Measurements from ENCODE around the gene CEP164.

Gene CEP164

GRCh38 chr11:117327567-117328374 is at the start of gene CEP164:
Gene CEP164 (plus strand): TSS chr11:117327854. CDS start chr11:117338587, 10,733 bp downstream.
- peak; percentile 98 for DNase-seq (ENCODE audit: low read depth)
- 0 out of 2 replicates have a peak, but pooled peaks have one; percentile 56 for TF ChIP-seq MYC (IDR thresholded peaks at IDR 0.05; ENCODE audit: low read depth, low read length)
- TF ChIP-seq, protein P1, sequence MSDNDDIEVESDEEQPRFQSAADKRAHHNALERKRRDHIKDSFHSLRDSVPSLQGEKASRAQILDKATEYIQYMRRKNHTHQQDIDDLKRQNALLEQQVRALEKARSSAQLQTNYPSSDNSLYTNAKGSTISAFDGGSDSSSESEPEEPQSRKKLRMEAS (IDR thresholded peaks at IDR 0.05; ENCODE audit: low read depth, low read length), result no peak; the same call in 1 of the 2 replicates
- TF ChIP-seq, protein P2, sequence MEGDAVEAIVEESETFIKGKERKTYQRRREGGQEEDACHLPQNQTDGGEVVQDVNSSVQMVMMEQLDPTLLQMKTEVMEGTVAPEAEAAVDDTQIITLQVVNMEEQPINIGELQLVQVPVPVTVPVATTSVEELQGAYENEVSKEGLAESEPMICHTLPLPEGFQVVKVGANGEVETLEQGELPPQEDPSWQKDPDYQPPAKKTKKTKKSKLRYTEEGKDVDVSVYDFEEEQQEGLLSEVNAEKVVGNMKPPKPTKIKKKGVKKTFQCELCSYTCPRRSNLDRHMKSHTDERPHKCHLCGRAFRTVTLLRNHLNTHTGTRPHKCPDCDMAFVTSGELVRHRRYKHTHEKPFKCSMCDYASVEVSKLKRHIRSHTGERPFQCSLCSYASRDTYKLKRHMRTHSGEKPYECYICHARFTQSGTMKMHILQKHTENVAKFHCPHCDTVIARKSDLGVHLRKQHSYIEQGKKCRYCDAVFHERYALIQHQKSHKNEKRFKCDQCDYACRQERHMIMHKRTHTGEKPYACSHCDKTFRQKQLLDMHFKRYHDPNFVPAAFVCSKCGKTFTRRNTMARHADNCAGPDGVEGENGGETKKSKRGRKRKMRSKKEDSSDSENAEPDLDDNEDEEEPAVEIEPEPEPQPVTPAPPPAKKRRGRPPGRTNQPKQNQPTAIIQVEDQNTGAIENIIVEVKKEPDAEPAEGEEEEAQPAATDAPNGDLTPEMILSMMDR (IDR thresholded peaks at IDR 0.05; ENCODE audit: low read depth, low read length), result no peak
- peak within 1 kb of the TSS; percentile 81 for H3K4me3 ChIP-seq (ENCODE audit: low read depth, low read length)

DNA sequence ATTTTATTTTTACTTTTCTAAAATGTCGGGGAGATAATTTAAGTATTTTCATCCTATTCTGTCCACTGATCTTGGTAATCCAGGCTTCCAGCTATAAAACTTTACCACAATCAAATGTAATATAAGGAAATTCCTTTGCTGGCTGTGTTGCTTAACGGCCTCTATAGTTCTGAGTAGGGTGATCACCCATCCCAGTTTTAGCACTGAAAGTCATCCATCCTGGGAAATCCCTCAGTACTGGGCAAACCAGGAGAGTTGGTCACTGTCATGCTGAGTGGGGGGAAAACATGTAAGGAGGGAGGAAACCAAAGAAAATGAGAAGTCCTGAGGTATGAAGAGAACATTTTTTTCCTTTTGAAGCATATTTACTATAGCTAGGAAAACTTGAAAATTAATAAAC is 49.3 kb upstream of the CEP164 start:
- TF ChIP-seq, protein P2 (IDR thresholded peaks at IDR 0.05; ENCODE audit: low read depth, low read length), result no peak
- no peak for TF ChIP-seq POLR2A (IDR thresholded peaks at IDR 0.05; ENCODE audit: extremely low read depth, insufficient read length)
- TF ChIP-seq, protein P1 (IDR thresholded peaks at IDR 0.05; ENCODE audit: low read depth, low read length), result no peak
- TF ChIP-seq MYC (IDR thresholded peaks at IDR 0.05; ENCODE audit: low read depth, low read length), result no peak
- H3K4me3 ChIP-seq (ENCODE audit: low read depth, low read length), result no peak overlapping the region
- DNase-seq (ENCODE audit: low read depth), result no peak

- DNase-seq (ENCODE audit: low read depth), result no peak
- TF ChIP-seq, protein P1 (IDR thresholded peaks at IDR 0.05; ENCODE audit: low read depth, low read length), result no peak
- TF ChIP-seq MYC (IDR thresholded peaks at IDR 0.05; ENCODE audit: low read depth, low read length) (no peak), POLR2A (IDR thresholded peaks at IDR 0.05; ENCODE audit: extremely low read depth, insufficient read length) (no peak)
- TF ChIP-seq, protein P2 (IDR thresholded peaks at IDR 0.05; ENCODE audit: low read depth, low read length), result no peak
- H3K4me3 ChIP-seq (ENCODE audit: low read depth, low read length), result no peak overlapping the region
Observed at GRCh38 chr11:117279711-117280376, 47.8 kb upstream of the CEP164 start.

DNA sequence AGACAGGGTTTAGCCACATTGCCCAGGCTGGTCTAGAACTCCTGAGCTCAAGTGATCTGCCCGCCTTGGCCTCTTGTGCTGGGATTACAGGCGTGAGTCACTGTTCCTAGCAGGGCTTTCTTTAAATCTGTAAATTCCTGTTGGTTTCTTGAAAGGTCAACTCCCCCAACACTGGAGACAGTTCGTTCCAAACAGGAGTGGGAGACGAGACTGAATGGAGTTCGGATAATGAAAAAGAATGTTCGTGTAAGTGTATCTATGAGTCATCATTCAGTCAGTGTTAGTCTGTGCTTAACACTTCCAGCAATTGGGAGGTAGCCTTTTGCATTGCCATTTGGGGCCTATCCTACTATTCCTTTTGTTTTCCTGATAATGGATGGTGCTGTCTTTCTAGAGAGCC is 46.5 kb upstream of the CEP164 start:
- no peak overlapping the region for H3K4me3 ChIP-seq (ENCODE audit: low read depth, low read length)
- DNase-seq (ENCODE audit: low read depth), result no peak
- TF ChIP-seq POLR2A (IDR thresholded peaks at IDR 0.05; ENCODE audit: extremely low read depth, insufficient read length), result no peak
- TF ChIP-seq, protein P1 (IDR thresholded peaks at IDR 0.05; ENCODE audit: low read depth, low read length), result no peak
- TF ChIP-seq MYC (IDR thresholded peaks at IDR 0.05; ENCODE audit: low read depth, low read length), result no peak
- TF ChIP-seq, protein P2 (IDR thresholded peaks at IDR 0.05; ENCODE audit: low read depth, low read length), result no peak

- TF ChIP-seq, protein P2 (IDR thresholded peaks at IDR 0.05; ENCODE audit: low read depth, low read length), result no peak
- TF ChIP-seq POLR2A (IDR thresholded peaks at IDR 0.05; ENCODE audit: extremely low read depth, insufficient read length), result no peak
- TF ChIP-seq, protein P1 (IDR thresholded peaks at IDR 0.05; ENCODE audit: low read depth, low read length), result no peak
- TF ChIP-seq MYC (IDR thresholded peaks at IDR 0.05; ENCODE audit: low read depth, low read length), result no peak
- H3K4me3 ChIP-seq (ENCODE audit: low read depth, low read length), result no peak overlapping the region
- no peak for DNase-seq (ENCODE audit: low read depth)
Observed at GRCh38 chr11:117281869-117282268, 45.8 kb upstream of the CEP164 start.
